ENCODE measurements around the gene SLC46A2.

DNA sequence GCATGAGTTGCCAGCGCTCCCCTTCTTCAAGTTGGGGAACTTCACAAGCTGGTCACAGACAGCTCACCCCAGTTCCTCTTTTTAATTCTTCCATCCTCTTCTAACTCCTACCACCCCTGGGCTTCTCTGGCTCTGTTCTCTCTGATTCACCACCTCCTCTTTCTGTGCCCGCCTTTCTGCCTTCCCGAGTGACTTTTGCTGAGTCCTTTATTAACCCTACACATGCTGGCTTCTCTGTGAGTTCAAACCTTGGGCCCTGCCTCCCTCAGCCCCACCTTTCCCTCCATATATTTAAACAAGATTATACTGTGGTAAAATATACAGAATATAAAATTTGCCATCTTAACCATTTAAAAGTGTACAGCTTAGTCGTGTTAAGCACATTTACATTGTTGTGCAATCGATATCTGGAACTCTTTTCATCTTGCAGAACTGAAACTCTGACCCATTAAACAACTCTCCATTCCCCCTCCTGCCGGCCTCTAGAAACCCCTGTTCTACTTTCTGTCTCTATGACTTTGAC is 32.0 kb downstream of the SLC46A2 start:
- no peak for TF ChIP-seq EZH2 (IDR thresholded peaks at IDR 0.05; ENCODE audit: low read length)
- TF ChIP-seq, protein P1, sequence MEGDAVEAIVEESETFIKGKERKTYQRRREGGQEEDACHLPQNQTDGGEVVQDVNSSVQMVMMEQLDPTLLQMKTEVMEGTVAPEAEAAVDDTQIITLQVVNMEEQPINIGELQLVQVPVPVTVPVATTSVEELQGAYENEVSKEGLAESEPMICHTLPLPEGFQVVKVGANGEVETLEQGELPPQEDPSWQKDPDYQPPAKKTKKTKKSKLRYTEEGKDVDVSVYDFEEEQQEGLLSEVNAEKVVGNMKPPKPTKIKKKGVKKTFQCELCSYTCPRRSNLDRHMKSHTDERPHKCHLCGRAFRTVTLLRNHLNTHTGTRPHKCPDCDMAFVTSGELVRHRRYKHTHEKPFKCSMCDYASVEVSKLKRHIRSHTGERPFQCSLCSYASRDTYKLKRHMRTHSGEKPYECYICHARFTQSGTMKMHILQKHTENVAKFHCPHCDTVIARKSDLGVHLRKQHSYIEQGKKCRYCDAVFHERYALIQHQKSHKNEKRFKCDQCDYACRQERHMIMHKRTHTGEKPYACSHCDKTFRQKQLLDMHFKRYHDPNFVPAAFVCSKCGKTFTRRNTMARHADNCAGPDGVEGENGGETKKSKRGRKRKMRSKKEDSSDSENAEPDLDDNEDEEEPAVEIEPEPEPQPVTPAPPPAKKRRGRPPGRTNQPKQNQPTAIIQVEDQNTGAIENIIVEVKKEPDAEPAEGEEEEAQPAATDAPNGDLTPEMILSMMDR (optimal IDR thresholded peaks at IDR 0.05 in 1 of 3, IDR thresholded peaks at IDR 0.05 in 1 of 3, conservative IDR thresholded peaks at IDR 0.05 in 1 of 3; ENCODE audit: extremely low read depth in 1 of 3, insufficient read depth in 2 of 3, low read length in 3 of 3) = no peak

Measured in keratinocyte (primary cell).